PC-9 (cell line): Measurements from ENCODE around the gene MAP1LC3B2.

Experiments
- CTCF ChIP-seq: fragments of 200-600 bp; sonication (generic); conservative IDR thresholded peaks from 2 replicates; pipeline ENCODE4 v1.6.1; 2017; ENCODE audit warnings: mixed run types, antibody characterized with exemption, mild to moderate bottlenecking, moderate library complexity
- EZH2 ChIP-seq: fragments of 200-600 bp; sonication (generic); IDR thresholded peaks from 2 replicates; pipeline ENCODE4 v1.8.0; 2017; ENCODE audit warnings: antibody characterized with exemption, low read depth

- TF ChIP-seq EZH2, result no peak
- no peak for TF ChIP-seq CTCF
Measured at GRCh38 chr12:116537101-116537904, 21.9 kb upstream of the MAP1LC3B2 start.
